Activated T-cell treated with anti-CD3 and anti-CD28 coated beads, Interleukin-2, amount 50 U/mL, for 1 hour (primary cell): ENCODE measurements around the gene CLCF1.

Source experiments
- DNase-seq: peaks from one replicate; pipeline ENCODE4 v3.0.0-alpha.2; 2020

The CLCF1 gene

GRCh38 chr11:67355023-67355793, 18.2 kb downstream of the CLCF1 start:
- no peak for DNase-seq

- peak; percentile 41 for DNase-seq
Observed at GRCh38 chr11:67354075-67355022, 19.0 kb downstream of the CLCF1 start.

- peak; percentile 95 for DNase-seq
Observed at GRCh38 chr11:67353317-67354074, 19.9 kb downstream of the CLCF1 start, which contains the start of gene POLD4. TSS of gene POLD4 (minus strand) at chr11:67353546. CDS start at chr11:67353399, 147 bp downstream.

GRCh38 chr11:67352546-67353316, 20.7 kb downstream of the CLCF1 start:
- DNase-seq: no peak

- DNase-seq: peak; percentile 72
Observed at GRCh38 chr11:67351275-67352005, 22.0 kb downstream of the CLCF1 start.

- no peak for DNase-seq
Observed at GRCh38 chr11:67349928-67350465, 23.4 kb downstream of the CLCF1 start.

- DNase-seq: no peak
Observed at GRCh38 chr11:67349457-67349856, 23.9 kb downstream of the CLCF1 start.

- DNase-seq: no peak
Observed at GRCh38 chr11:67349036-67349435, 24.4 kb downstream of the CLCF1 start.

- DNase-seq: no peak
Observed at GRCh38 chr11:67347964-67348749, 25.2 kb downstream of the CLCF1 start.

GRCh38 chr11:67345920-67346819, 27.2 kb downstream of the CLCF1 start:
- DNase-seq: no peak

- no peak for DNase-seq
Observed at GRCh38 chr11:67345247-67345919, 28.0 kb downstream of the CLCF1 start.

- no peak for DNase-seq
Observed at GRCh38 chr11:67344264-67344663, 29.1 kb downstream of the CLCF1 start.

GRCh38 chr11:67337257-67337656, 36.1 kb downstream of the CLCF1 start:
- no peak for DNase-seq

GRCh38 chr11:67332081-67332691, 41.2 kb downstream of the CLCF1 start:
- DNase-seq: no peak

- DNase-seq: no peak
Observed at GRCh38 chr11:67323526-67323925, 49.9 kb downstream of the CLCF1 start.

- no peak for DNase-seq
Observed at GRCh38 chr11:67322049-67322448, 51.3 kb downstream of the CLCF1 start.

GRCh38 chr11:67321313-67321871, 52.0 kb downstream of the CLCF1 start:
- DNase-seq: no peak

GRCh38 chr11:67320691-67321090, 52.7 kb downstream of the CLCF1 start:
- no peak for DNase-seq
